ENCODE data around the gene ERN2. TPM values are rescaled to one million over a fixed set of nuclear protein-coding genes. Genes with fewer than 3 reads are reported as not detected.

The ERN2 gene
- total and polyA plus RNA-seq, 9 donors = 0.24 to 0.26 TPM; not detected in 7

- Histone ChIP-seq H3K4me3 (no peak overlapping the region), H3K36me3 (no peaks in the 10 kb centered on the region), H3K27me3 (no peaks in the 10 kb centered on the region), H3K9me3 (no peaks in the 10 kb centered on the region), H3K4me1 (ENCODE audit: insufficient read depth) (no peaks in the 10 kb centered on the region), H3K27ac (no peak overlapping the region)
- no peak for DNase-seq
- 94 to 98% (median 96%) methylated on average over 4 of the region's 4 CpGs for WGBS, 3 donors
- TF ChIP-seq CTCF (IDR thresholded peaks at IDR 0.05) (no peak), POLR2A (IDR thresholded peaks at IDR 0.05) (no peak), EP300 (IDR thresholded peaks at IDR 0.05) (no peak)
- intact Hi-C loops (cut with DNase I) = no loop called here
Measured at GRCh38 chr16:23694265-23694643, 18.8 kb downstream of the ERN2 start.

GRCh38 chr16:23692190-23692837 is 20.7 kb downstream of the ERN2 start:
- no peak for DNase-seq
- WGBS, 3 donors = 94 to 95% (median 94%) methylated on average over 6 of the region's 6 CpGs
- intact Hi-C loops (cut with DNase I) = no loop called here

GRCh38 chr16:23691483-23692189 is 21.4 kb downstream of the ERN2 start:
- no peak overlapping the region for H3K4me3 ChIP-seq
- 85 to 88% (median 88%) methylated on average over 10 of the region's 10 CpGs for WGBS, 3 donors
- no peak overlapping the region for H3K27ac ChIP-seq
- no peaks in the 10 kb centered on the region for H3K27me3 ChIP-seq
- TF ChIP-seq EP300 (IDR thresholded peaks at IDR 0.05) (no peak), POLR2A (IDR thresholded peaks at IDR 0.05) (no peak), CTCF (IDR thresholded peaks at IDR 0.05) (no peak)
- H3K4me1 ChIP-seq (ENCODE audit: insufficient read depth) = no peaks in the 10 kb centered on the region
- H3K36me3 ChIP-seq = peaks cover 3% of the 10 kb centered on the region
- intact Hi-C loops (cut with DNase I) = no loop called here
- H3K9me3 ChIP-seq = no peaks in the 10 kb centered on the region
- DNase-seq = no peak

More at GRCh38 chr16:23692190-23692837, 20.7 kb downstream of the ERN2 start:
- Histone ChIP-seq H3K4me3 (no peak overlapping the region), H3K9me3 (no peaks in the 10 kb centered on the region), H3K27ac (no peak overlapping the region), H3K4me1 (ENCODE audit: insufficient read depth) (no peaks in the 10 kb centered on the region), H3K27me3 (no peaks in the 10 kb centered on the region), H3K36me3 (peaks cover 3% of the 10 kb centered on the region)
- TF ChIP-seq CTCF (IDR thresholded peaks at IDR 0.05) (no peak), EP300 (IDR thresholded peaks at IDR 0.05) (no peak), POLR2A (IDR thresholded peaks at IDR 0.05) (no peak)

- intact Hi-C loops (cut with DNase I) = no loop called here
- Histone ChIP-seq H3K4me1 (ENCODE audit: insufficient read depth) (no peaks in the 10 kb centered on the region), H3K27me3 (no peaks in the 10 kb centered on the region), H3K36me3 (peaks cover 3% of the 10 kb centered on the region), H3K9me3 (no peaks in the 10 kb centered on the region), H3K27ac (no peak overlapping the region), H3K4me3 (no peak overlapping the region)
- WGBS, 3 donors = 91 to 94% (median 94%) methylated on average over 25 of the region's 25 CpGs
- no peak for DNase-seq
- no peak for TF ChIP-seq CTCF (IDR thresholded peaks at IDR 0.05)
- no peak for TF ChIP-seq POLR2A (IDR thresholded peaks at IDR 0.05)
- no peak for TF ChIP-seq EP300 (IDR thresholded peaks at IDR 0.05)
Measured at GRCh38 chr16:23690771-23691482, 22.1 kb downstream of the ERN2 start.
